Testis (tissue), 2 donors: Measurements from ENCODE around the gene MEF2C.

Source experiments
- CTCF ChIP-seq, 3 experiments: fragments of 450-650 bp in 2 of 3; fragments of 200-600 bp in 1 of 3; sonication (generic) in 1 of 3; IDR thresholded peaks; one replicate each; pipeline ENCODE4 v1.5.1; 2016 to 2019; ENCODE audit warnings: antibody characterized with exemption in 3 of 3, mild to moderate bottlenecking in 2 of 3, moderate library complexity in 1 of 3
- POLR2A ChIP-seq: fragments of 450-650 bp; IDR thresholded peaks from one replicate; pipeline ENCODE4 v1.6.1; 2017; ENCODE audit warnings: antibody characterized with exemption, mild to moderate bottlenecking, moderate library complexity

GRCh38 chr5:88899096-88899737, 16.2 kb upstream of the MEF2C start:
- TF ChIP-seq CTCF (IDR thresholded peaks at IDR 0.05) (no peak), POLR2A (no peak)
